ENCODE data around the gene PTPRN2. TPM values are rescaled to one million over a fixed set of nuclear protein-coding genes. Genes with fewer than 3 reads are reported as not detected.

The PTPRN2 gene
- total RNA-seq, 1 experiment from 2014 or later: 0.11 TPM

GRCh38 chr7:158556721-158557440, 30.7 kb downstream of the PTPRN2 start:
- H3K4me3 ChIP-seq (ENCODE audit: low read depth, low read length, poor library complexity, severe bottlenecking): no peak overlapping the region
- no peak for DNase-seq (ENCODE audit: low spot score)
- no peak overlapping the region for H3K27ac ChIP-seq (ENCODE audit: low read depth, low read length, poor library complexity, severe bottlenecking)
- H3K9me3 ChIP-seq (ENCODE audit: low read depth, low read length, poor library complexity, severe bottlenecking): no peaks in the 10 kb centered on the region
- CTCF ChIA-PET: no interaction called here
- no TSS peak for BruUV-seq (replicated peaks)
- intact Hi-C loops (cut with micrococcal nuclease; ENCODE audit: unreplicated experiment): no loop called here
- TF ChIP-seq EZH2 (IDR thresholded peaks at IDR 0.05; ENCODE audit: borderline replicate concordance, low read depth, low read length, poor library complexity, severe bottlenecking): no peak
- TF ChIP-seq, protein P1, sequence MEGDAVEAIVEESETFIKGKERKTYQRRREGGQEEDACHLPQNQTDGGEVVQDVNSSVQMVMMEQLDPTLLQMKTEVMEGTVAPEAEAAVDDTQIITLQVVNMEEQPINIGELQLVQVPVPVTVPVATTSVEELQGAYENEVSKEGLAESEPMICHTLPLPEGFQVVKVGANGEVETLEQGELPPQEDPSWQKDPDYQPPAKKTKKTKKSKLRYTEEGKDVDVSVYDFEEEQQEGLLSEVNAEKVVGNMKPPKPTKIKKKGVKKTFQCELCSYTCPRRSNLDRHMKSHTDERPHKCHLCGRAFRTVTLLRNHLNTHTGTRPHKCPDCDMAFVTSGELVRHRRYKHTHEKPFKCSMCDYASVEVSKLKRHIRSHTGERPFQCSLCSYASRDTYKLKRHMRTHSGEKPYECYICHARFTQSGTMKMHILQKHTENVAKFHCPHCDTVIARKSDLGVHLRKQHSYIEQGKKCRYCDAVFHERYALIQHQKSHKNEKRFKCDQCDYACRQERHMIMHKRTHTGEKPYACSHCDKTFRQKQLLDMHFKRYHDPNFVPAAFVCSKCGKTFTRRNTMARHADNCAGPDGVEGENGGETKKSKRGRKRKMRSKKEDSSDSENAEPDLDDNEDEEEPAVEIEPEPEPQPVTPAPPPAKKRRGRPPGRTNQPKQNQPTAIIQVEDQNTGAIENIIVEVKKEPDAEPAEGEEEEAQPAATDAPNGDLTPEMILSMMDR (conservative IDR thresholded peaks at IDR 0.05; ENCODE audit: low read depth, low read length): no peak
- H3K27me3 ChIP-seq (replicated peaks; ENCODE audit: insufficient read depth, low read depth, low read length, poor library complexity): peaks cover 12% of the 10 kb centered on the region
- H3K36me3 ChIP-seq (ENCODE audit: insufficient read depth, low read length, poor library complexity, severe bottlenecking): no peaks in the 10 kb centered on the region
- POLR2A ChIA-PET (ENCODE audit: low non-redundant PET): no interaction called here
- H3K4me1 ChIP-seq (ENCODE audit: insufficient read depth, low read length, poor library complexity, severe bottlenecking): no peaks in the 10 kb centered on the region

DNA sequence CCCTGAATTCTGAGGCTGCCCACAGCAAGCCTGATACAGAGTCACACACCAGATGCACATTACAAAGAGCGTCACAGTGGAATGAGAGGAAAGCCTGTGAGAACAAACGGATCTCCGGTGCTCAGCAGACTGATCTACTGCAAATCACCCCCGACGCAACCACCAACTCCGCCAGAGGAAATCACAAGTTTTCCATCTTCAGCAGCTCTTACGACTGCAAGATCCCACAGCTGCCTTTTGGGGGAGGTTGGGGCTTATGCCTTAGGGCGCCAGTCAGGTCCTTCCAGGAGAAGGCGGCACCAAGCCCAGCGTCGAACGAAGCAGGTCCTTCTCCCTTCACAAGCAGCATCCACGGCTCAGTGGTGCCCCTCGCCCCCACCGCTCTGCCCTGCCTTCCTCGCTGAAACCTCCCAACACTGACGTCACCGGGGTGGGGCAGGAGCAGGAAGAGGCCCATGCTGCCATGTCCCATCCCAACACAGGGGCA, 32.5 kb downstream of the PTPRN2 start:
- intact Hi-C loops (cut with micrococcal nuclease; ENCODE audit: unreplicated experiment): no loop called here
- ChIA-PET CTCF (no interaction called here), POLR2A (ENCODE audit: low non-redundant PET) (no interaction called here)
- Histone ChIP-seq H3K9me3 (ENCODE audit: low read depth, low read length, poor library complexity, severe bottlenecking) (no peaks in the 10 kb centered on the region), H3K27ac (ENCODE audit: low read depth, low read length, poor library complexity, severe bottlenecking) (no peak overlapping the region), H3K36me3 (ENCODE audit: insufficient read depth, low read length, poor library complexity, severe bottlenecking) (no peaks in the 10 kb centered on the region), H3K4me3 (ENCODE audit: low read depth, low read length, poor library complexity, severe bottlenecking) (no peak overlapping the region), H3K4me1 (ENCODE audit: insufficient read depth, low read length, poor library complexity, severe bottlenecking) (no peaks in the 10 kb centered on the region), H3K27me3 (replicated peaks; ENCODE audit: insufficient read depth, low read depth, low read length, poor library complexity) (no peaks in the 10 kb centered on the region)
- BruUV-seq (replicated peaks): no TSS peak
- no peak for DNase-seq (ENCODE audit: low spot score)
- TF ChIP-seq EZH2 (IDR thresholded peaks at IDR 0.05; ENCODE audit: borderline replicate concordance, low read depth, low read length, poor library complexity, severe bottlenecking): no peak
- TF ChIP-seq, protein P1 (conservative IDR thresholded peaks at IDR 0.05; ENCODE audit: low read depth, low read length): no peak

- Histone ChIP-seq H3K36me3 (ENCODE audit: insufficient read depth, low read length, poor library complexity, severe bottlenecking) (no peaks in the 10 kb centered on the region), H3K27ac (ENCODE audit: low read depth, low read length, poor library complexity, severe bottlenecking) (no peak overlapping the region), H3K27me3 (replicated peaks; ENCODE audit: insufficient read depth, low read depth, low read length, poor library complexity) (no peaks in the 10 kb centered on the region), H3K4me1 (ENCODE audit: insufficient read depth, low read length, poor library complexity, severe bottlenecking) (no peaks in the 10 kb centered on the region), H3K9me3 (ENCODE audit: low read depth, low read length, poor library complexity, severe bottlenecking) (no peaks in the 10 kb centered on the region), H3K4me3 (ENCODE audit: low read depth, low read length, poor library complexity, severe bottlenecking) (no peak overlapping the region)
- ChIA-PET POLR2A (ENCODE audit: low non-redundant PET) (no interaction called here), CTCF (no interaction called here)
- intact Hi-C loops (cut with micrococcal nuclease; ENCODE audit: unreplicated experiment): no loop called here
- TF ChIP-seq, protein P1 (conservative IDR thresholded peaks at IDR 0.05; ENCODE audit: low read depth, low read length): no peak
- no peak for TF ChIP-seq EZH2 (IDR thresholded peaks at IDR 0.05; ENCODE audit: borderline replicate concordance, low read depth, low read length, poor library complexity, severe bottlenecking)
- no TSS peak for BruUV-seq (replicated peaks)
- no peak for DNase-seq (ENCODE audit: low spot score)
Observed at GRCh38 chr7:158550886-158551452, 36.7 kb downstream of the PTPRN2 start.

Data from A673 (cell line).